GM21423 (cell line): ENCODE results near the gene MUC5B.
"Not testable (repeated sequence)": the region's sequence is repeated elsewhere in the genome, so short reads cannot be mapped to it uniquely, and the experiment has no call there.

ENCODE experiments used
- ATAC-seq: cut with Tn5 transposase; IDR thresholded peaks from one replicate; pipeline ENCODE4 v1.9.1; 2021; ENCODE audit warnings: mild to moderate bottlenecking, moderate library complexity; ENCODE audit not compliant: unreplicated experiment

The MUC5B gene

DNA sequence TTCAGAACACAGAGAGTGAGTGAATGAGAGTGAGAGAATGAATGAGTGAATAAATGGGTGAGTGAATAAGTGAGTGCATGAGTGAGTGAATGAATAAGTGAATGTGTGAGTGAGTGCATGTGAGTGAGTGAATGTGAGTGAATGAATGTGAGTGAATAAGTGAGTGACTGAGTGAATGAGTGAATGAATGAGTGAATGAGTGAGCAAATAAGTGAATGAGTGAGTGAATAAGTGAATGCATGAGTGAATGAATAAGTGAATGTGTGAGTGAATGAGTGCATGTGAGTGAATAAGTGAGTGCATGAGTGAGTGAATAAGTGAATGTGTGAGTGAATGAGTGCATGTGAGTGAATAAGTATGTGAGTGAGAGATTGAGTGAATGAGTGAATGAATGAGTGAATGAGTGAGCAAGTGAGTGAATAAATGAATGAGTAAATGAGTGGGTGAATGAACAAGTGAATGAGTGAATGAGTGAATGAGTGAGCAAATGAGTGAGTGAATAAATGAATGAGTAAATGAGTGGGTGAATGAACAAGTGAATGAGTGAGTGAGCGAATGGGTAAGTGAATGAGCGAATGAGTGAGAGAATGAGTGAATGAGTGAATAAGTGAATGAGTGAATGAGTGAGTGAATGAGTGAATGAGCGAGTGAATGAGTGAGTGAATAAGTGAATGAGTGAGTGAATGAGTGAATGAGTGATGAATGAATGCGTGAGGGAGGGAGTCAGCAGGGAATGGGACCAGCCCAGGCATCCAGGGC, 21.3 kb upstream of the MUC5B start:
- no peak for ATAC-seq

DNA sequence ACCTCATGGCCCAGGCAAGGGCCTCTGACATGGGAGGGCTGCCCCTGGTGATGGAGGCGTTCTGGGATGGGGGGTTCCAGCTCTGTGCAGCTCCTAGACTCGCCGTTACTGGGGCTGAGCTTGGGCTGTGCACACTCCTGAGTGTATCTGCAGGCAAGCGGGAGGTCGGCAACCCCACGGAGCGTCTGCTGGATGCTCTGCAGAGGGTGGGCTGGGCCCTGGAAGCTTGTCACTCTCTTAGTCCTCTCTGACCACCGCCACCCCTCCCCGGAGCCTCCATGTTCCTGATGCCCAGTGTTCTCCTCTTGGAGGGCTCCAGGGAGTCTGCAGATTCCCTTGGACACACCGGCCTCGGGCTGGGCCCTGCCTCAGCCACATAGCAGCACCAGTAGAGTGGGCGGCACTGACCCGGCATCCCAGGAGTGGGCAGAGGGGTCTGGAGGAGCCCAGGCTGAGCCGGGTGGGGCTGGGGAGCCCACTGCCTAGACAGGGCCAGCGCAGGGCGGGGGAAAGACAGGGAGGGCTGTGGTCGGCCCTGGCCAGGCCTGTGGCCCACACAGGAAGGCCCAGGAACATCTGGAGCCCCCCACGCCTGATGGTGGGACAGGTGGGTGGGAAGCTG, 20.6 kb upstream of the MUC5B start:
- ATAC-seq = no peak

DNA sequence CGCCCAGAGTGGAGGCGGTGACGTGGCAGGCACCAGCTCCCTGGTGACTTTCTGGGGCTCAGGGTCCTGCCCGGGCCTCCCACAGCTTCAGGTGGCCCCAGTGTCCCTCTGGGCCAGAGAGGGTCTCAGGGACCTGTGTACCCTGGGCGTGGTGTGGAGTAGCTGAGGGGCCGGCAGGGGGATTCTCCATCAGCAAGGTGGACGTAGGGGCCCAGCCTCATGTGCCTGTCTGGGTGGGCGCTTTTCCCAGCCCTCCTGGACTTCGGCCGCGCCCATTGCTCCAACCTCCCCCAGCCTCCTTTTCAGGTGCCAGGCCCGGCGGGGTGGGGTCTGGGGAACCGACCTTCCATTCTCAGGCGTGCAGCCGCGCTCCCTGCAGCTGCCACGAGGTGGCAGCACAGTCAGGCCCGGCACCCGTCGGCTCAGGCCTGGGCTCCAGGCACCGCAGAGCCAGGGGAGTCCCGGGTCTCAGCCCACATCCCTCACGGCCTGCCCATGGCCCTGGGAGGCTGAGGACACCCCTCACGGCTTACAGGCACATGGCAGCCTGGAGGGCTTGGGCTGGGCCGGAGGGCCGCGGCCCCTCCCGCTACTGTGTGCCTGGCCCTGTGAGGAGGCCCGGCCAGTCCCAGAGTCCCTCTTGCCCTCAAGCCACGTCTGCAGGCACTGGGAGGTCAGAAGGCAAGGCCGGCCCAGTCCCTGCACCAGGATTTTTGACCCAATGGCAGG, 19.9 kb upstream of the MUC5B start:
- no peak for ATAC-seq

DNA sequence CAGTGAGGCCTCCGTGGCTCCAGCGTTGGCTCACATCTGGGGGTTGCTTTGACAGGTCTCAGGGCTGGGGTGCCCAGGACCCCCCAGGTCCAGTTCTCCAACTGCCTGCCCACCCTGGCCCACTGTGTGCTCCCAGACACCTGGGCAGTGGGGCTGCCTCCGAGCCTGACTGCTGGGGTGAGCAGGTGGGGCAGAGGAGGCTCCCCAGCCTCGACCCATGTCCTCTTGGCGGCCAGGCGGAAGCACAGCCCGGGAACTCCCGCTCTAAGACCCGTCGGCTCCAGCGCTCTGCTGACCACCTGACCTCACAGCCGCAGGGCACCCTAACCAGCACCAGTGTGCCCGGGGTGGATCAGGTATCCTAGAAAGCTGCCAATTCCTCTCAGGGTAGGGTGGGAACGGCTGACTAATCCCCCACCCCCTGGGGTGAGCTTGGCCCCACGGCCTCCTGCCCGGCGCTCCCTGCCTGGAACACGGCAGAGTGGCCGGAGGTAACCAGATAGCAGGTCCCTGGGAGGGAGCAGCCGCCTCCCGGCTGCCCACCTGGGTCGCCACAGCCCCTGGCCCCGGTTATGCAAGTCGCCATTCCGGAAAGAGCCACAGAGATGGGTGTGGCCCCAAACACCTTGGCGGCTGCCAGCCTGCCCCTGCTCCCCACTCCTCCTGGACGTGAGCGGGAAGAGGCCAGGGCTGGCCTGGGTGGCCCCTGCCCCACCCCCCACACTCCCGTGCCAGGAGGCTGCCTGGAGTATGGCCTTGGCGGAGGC, 19.2 kb upstream of the MUC5B start:
- ATAC-seq = no peak

DNA sequence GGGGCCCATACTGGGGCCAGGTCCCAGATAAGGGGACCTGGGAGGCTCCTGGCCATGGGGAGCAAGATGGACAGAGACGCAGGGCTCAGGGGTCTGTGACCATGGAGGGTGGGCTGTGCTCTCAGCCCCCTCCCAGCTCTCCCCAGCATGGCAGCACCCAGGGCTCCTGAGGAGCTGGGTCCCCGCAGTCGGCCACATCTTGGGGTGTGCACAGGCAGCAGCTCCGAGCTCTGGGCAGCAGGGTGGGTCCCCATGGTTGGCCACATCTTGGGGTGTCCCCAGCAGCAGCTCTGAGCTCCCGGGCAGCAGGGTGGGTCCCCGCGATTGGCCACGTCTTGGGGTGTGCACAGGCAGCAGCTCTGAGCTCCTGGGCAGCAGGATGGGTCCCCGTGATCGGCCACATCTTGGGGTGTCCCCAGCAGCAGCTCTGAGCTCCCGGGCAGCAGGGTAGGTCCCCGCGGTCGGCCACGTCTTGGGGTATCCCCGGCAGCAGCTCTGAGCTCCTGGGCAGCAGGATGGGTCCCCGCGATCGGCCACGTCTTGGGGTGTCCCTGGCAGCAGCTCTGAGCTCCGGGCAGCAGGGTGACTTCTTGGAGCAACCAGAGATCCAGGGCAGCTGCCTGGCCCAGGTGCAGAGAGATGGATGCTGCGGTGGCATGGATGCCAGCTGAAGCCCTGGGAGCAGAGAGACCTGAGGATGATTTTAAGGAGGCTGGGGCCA, 18.3 kb upstream of the MUC5B start:
- ATAC-seq = no peak

DNA sequence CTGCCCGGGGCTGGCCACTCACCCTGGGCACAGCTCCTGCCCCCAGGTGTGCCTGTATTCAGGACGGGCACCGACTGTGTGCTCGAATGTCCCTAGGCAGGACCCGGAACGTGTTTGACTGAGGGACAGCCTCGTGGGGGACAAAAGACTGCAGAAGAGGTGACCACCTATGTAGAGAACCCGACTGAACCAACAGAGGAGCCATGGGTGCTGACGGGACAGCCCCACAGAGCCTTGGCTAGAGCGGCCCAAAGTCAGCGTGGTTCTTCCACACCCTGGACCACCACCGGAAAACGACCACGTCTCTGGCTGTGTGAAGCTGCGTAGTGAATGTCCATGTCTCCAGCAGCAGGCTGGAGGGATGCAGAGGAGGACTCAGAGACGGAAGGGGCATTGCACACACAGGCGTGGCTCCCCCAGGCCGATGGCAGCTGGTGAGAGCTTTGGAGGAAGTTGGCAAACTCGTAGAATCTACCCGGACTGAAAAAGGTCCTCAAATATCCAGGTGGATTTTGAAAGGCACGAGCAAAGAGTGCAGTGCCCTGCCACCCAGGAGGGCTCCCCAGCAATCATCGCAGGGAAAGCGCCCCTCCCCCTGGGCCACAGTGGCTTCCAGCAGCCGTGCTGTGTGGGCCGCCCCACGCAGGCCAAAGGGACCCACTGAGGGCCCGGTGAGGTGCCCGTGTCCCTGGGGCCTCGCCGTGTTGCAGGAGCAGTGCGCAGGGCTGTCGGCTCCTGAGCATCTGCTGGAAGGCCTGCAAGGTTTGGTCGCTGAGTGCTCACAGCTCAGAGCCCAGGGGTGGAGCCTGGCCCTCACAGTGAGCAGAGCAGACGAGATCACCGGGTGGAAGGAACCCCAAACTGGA, 17.5 kb upstream of the MUC5B start:
- ATAC-seq = no peak

DNA sequence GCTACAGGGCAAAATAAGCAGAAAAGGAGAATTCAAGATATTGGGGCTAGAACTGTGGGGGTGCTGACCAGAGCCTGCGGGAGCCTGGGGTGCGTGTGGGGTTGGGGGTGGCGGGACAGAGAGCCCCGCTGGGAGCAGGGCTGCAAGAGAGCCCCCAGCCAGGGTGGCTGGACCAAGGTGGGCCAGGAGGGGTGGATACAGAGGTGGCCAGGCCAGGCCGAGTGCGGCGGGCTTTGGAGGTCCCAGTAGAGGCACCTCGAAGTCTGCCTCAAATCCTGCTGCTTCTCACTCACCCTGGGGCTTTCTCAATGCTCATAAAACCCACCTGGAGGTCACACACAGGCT, 16.9 kb upstream of the MUC5B start:
- ATAC-seq = no peak

DNA sequence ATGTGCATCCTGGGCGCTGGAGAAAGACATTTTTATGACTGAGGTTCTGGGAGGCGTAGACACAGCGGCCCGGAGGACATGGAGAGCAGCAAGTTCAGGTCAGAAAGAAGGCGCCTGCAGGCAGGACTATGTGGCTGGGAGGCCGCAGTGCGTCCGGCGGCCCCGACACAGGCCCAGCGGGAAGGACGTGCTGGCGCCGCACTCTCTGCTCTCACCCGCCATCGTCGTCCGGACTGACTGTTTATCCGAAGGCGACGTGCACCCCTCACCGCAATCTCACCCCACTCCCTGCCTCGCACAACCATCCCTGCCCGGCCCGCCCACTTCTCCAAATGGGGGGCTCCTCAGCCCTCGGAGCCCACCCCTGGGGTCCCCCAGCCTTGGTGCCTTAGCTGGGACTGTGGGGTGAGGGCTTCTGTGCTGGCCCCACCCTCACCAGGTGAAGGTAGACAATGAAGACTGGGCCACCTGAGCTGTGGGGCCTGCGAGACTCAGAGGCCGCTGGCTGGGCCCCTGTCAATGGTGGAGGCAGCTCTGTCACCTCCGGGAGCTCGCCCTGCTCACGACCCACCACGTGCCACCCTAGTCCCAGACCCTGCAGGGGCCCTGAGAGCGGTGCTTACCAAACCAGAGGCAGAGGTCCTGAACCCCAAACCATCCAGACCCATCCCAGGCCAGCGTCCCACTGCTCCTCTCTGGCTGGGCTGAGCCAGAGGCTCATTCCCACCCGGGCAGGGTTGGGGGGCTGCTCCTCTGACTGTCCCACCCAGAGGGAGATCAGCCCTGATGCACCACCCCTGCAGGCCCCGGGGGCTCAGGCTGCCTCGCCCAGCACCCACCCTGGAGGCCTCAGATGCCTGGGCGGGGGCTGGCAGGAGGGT, 16.2 kb upstream of the MUC5B start:
- ATAC-seq = no peak

DNA sequence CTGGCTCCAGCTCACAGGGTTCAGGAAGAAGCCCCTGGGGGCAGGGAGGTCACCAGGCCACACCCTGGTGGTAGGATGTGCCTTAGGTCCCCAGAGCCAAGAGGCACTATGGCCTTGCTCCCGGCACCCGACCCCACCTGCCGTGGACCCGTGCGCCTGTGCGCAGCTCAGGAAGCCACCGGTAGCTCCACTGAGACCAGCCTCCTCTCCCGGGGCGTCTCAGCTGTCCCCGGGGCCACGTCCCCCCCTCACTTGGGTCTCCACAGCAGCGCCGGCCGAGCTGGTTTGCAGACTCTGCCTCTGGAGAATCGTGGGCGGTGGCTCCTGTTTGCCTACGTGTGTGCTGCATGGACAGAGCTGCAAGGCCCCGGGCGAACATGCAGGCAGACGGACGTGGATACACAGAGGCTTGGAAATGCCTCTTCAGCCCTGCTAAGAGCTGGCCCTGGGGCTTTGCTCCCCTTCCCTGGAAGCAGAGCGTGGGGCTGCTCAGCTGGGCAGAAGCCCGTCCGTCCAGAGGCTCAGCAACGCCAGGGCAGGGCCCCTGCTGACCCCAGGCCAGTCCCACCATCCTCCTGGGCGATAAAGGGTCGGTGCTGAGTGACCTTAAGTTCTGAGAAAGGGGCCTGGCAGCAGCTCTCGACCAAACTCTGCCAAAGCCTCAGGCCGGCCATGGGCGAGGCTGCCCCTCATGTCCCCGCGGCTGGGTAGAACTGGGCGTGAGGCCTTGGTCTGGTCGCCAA, 15.3 kb upstream of the MUC5B start:
- no peak for ATAC-seq

DNA sequence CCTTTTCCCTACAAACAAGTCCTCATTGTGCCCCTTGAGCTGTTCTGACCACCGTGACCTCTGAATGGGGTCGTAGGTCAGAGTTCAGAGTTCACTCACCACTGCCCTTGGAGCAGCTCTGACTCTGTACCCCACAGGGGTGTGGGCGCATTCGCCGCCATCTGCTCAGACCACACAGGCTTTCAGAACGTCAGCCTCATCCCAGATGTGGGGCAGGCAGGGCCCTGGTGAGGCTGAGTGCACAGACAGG, 14.8 kb upstream of the MUC5B start:
- no peak for ATAC-seq

DNA sequence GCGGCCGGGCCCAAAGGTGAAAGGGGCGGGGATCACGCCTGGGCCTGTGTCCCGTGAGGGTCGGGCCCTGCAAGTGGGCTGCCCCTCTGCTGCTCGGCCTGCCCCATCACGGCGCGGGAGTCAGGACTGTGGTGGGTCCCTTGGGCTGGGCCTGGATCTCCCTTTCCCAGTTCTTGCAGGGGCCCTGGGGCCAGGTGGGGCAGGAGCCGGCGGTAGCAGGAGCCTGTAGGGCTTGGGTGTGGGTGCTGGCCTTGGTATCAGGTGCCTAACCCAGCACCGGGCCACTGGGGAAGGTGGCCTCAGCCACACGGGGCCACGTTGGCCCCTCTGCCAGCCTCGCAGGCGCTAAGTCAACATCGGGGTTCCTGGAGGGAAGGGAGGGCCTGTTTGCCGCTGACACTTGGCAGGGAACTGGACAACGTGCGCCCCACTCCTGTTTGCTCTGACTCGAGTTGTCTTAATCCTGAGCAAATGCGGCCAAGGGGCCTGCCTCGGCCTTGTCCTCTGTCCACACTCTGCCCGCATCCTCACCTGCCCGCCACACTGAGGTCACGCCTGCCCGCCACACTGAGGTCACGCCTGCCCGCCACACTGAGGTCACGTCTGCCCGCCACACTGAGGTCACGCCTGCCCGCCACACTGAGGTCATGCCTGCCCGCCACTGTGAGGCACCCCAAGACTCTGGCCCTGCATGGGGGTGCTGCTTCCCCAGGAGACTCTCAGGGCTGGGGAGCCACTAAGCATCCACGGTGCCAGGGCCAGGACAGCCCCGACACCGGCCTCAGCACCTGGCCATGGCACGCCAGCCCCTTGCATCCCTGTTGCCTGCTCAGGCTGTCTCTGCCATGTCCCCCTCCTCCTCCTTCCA, 14.2 kb upstream of the MUC5B start:
- no peak for ATAC-seq

DNA sequence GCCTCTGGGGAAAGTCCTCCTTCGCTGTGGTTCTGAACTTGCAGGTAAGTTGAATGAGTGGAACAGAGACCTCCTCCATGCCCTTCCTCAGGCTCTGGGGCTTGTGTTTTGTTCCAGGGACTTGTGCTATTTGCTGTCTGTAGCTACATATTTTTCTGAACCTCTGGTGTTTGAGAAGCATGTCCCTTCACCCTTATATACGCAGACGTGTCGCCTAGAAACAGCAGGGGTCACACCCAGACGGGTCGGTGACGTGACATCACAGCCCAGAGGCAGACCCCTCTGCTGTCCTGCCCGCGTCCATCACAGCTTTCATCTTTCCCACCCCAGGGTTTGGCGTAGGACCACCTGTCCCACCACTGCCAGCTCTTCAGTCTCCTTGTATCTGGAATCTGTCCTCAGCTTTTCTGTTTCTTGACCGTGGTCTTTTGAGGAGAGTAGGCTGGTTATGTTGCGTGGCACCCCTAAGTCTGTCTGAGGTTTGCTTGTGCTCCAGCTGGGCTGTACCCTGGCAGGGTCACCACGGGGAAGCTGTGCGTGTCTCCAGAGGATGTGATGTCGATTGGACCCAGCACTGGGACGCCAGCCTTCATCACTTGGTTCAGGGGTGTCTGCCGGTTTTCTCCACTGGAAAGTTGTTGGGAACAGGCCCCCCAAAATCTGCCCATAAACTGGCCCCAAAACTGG, 13.4 kb upstream of the MUC5B start:
- ATAC-seq = no peak

DNA sequence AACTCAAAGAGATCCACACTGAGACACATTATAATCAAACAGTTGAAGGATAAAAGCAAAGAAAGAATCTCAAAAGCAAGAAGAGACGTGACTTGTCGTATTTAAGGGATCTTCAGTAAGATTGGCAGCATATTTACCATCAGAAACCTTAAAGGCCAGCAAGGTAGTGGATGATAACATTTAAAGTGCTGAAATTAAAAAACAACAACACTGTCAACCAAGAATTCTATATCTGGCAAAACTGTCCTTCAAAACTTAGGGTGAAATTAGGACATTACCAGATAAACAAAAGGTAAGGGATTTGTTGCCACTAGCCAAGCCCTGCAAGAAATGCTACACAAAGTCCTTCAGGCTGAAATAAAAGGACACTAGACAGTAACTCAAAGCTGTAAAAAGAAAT, 11.0 kb upstream of the MUC5B start:
- no peak for ATAC-seq

DNA sequence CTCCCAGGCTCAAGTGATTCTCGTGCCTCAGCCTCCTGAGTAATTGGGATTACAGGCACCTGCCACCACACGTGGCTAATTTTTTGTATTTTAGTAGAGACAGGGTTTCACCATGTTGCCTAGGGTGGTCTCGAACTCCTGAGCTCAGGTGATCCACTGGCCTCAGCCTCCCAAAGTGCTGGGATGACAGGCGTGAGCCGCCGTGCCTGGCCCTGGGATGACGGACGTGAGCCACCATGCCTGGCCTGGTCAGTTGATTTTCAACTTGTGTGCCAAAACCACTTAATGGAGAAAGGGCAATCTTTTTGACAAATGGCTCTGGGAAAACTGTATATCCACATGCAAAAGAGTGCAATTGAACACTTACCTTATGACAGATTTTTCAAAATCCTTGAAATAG, 7.0 kb upstream of the MUC5B start:
- not testable (repeated sequence) for ATAC-seq

DNA sequence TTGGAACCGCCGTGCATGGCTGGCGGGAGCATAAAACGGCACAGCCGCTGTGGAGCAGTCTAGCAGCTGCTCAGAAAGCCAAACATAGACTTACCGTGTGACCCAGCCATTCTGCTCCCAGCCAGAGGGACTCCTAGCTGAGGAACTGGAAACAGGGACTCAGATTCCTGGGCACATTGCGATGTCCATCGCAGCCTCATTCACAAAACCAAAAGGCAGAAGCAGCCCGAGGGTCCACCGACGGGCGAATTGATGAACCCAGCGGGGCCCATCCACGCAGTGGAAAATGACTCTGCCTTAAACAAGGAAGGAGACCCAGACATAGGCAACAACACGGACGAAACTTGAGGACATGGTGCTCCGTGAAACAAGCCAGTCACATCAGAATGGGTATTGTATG, 5.7 kb upstream of the MUC5B start:
- ATAC-seq = no peak

DNA sequence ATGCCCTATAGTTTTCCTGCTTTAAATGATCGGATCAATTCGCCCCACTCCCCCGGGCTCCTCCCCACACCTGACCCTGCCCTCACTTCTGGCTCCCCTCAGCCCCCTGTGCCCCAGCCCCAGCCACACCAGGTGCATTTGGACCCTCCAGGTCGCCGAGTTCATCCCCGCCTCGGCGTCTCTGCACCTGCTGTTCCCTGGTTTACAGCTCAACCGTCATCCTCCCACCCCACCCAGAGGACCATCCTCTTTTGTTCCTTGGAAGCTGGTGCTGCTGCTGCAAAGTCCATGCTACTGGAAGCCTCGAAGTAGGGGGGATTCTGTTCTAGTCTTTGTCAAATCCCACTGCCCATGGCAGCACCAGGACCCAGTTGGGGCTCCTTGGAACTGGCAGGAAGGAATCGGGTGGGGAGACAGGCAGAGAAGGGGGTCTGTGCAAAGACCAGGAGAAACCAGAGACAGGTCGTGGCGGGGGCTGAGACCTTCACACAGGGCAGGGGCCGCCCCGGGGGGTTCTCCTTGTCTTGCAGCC, 4.5 kb upstream of the MUC5B start:
- ATAC-seq = no peak
